A549 (cell line): ENCODE results near the gene NPTXR. TPM values are rescaled to one million over a fixed set of nuclear protein-coding genes. Genes with fewer than 3 reads are reported as not detected.
A peak's percentile ranks its signal among the peaks of the same experiment; 100 is the strongest.

ENCODE experiments used
- ATAC-seq, 2 experiments: fragments of 200-7000 bp in 1 of 2; fragments of >200 bp in 1 of 2; cut with Nextera tagmentation in 1 of 2; cut with Tn5 transposase in 1 of 2; 3 replicates each; pipeline versions ENCODE4 v1.8.0 to v1.9.1; 2018 to 2020; ENCODE audit warnings: mild to moderate bottlenecking in 1 of 2, moderate library complexity in 1 of 2
- CTCF ChIA-PET: fragments of 300-600 bp; sonication (Branson Sonifier 250); formaldehyde crosslinking; extraction: SDS; loops from one replicate; lab custom pipeline; 2021; ENCODE audit warnings: antibody characterized with exemption, inconsistent platforms; lab: Yijun Ruan, JAX
- POLR2A ChIA-PET: fragments of 350-600 bp; formaldehyde crosslinking; extraction: SDS; loops from one replicate; lab custom pipeline; 2021; ENCODE audit warnings: antibody characterized with exemption, inconsistent platforms; lab: Yijun Ruan, JAX
- DNase-seq, 2 experiments: peaks; one replicate each; pipeline versions ENCODE4 v3.0.0 to v3.0.0-alpha.2; 2011 to 2016; ENCODE audit warnings: low read depth in 1 of 2, low spot score in 1 of 2
- FAIRE-seq: peaks from 2 replicates; lab custom pipeline; 2011; peaks lifted over from hg19 to GRCh38; lab: Jason Lieb, UNC
- H3K27ac ChIP-seq, 2 experiments: fragments of >200 bp; sonication (Bioruptor Twin); formaldehyde crosslinking; 3 replicates each; pipeline ENCODE4 v1.5.1; 2016 to 2017
- H3K4me1 ChIP-seq: fragments of >200 bp; sonication (Bioruptor Twin); formaldehyde crosslinking; 3 replicates; pipeline ENCODE4 v1.6.1; 2016
- H3K4me2 ChIP-seq: fragments of >200 bp; sonication (Bioruptor Twin); formaldehyde crosslinking; 3 replicates; pipeline ENCODE4 v1.6.1; 2016
- H3K4me3 ChIP-seq: fragments of >200 bp; sonication (Bioruptor Twin); formaldehyde crosslinking; 3 replicates; pipeline ENCODE4 v1.5.1; 2016
- H3K9me3 ChIP-seq: fragments of >200 bp; sonication (Bioruptor Twin); formaldehyde crosslinking; 3 replicates; pipeline ENCODE4 v1.6.1; 2016
- CBX2 ChIP-seq: fragments of 200-600 bp; sonication (generic); IDR thresholded peaks from 2 replicates; pipeline ENCODE4 v1.6.1; 2016; ENCODE audit warnings: low read depth, mild to moderate bottlenecking, borderline replicate concordance
- EHMT2 ChIP-seq: fragments of 200-600 bp; sonication (generic); IDR thresholded peaks from 2 replicates; pipeline ENCODE4 v1.6.1; 2016; ENCODE audit warnings: antibody characterized with exemption, low read depth, mild to moderate bottlenecking, moderate library complexity
- FOSB ChIP-seq: fragments of 250-450 bp; sonication (Bioruptor Pico); IDR thresholded peaks from 2 replicates; pipeline ENCODE4 v1.5.0; 2020; ENCODE audit warnings: mild to moderate bottlenecking, moderate library complexity
- FOXS1 ChIP-seq: fragments of 250-450 bp; sonication (Bioruptor Pico); IDR thresholded peaks from 2 replicates; pipeline ENCODE4 v1.5.0; 2020; ENCODE audit warnings: mild to moderate bottlenecking, moderate library complexity
- GATA3 ChIP-seq: IDR thresholded peaks from 2 replicates; pipeline ENCODE4 v1.6.1; 2012; ENCODE audit warnings: borderline replicate concordance
- HOXB13 ChIP-seq: fragments of 250-450 bp; sonication (Bioruptor Pico); IDR thresholded peaks from 2 replicates; pipeline ENCODE4 v1.5.0; 2020; ENCODE audit warnings: low read depth, mild to moderate bottlenecking, moderate library complexity
- HOXB5 ChIP-seq: fragments of 250-450 bp; sonication (Bioruptor Pico); IDR thresholded peaks from 2 replicates; pipeline ENCODE4 v1.5.0; 2020; ENCODE audit warnings: mild to moderate bottlenecking, moderate library complexity
- JUN ChIP-seq, 2 experiments: fragments of >200 bp; sonication (Bioruptor Twin); formaldehyde crosslinking; IDR thresholded peaks; 2 replicates in 1 of 2; 3 replicates in 1 of 2; pipeline ENCODE4 v1.6.1; 2016 to 2017
- JUNB ChIP-seq: fragments of >200 bp; sonication (Bioruptor Twin); formaldehyde crosslinking; IDR thresholded peaks from 2 replicates; pipeline ENCODE4 v1.6.1; 2016
- KDM5A ChIP-seq: fragments of 200-600 bp; sonication (generic); IDR thresholded peaks from 2 replicates; pipeline ENCODE4 v1.6.1; 2016; ENCODE audit warnings: antibody characterized with exemption, mild to moderate bottlenecking
- MAX ChIP-seq: IDR thresholded peaks from 2 replicates; pipeline ENCODE4 v1.6.1; 2012
- MYC ChIP-seq: IDR thresholded peaks from 2 replicates; pipeline ENCODE4 v1.6.1; 2012; ENCODE audit warnings: mild to moderate bottlenecking, inconsistent platforms, low read length, improper control_type of control experiment, borderline replicate concordance
- NFE2L2 ChIP-seq: fragments of 150-350 bp; conservative IDR thresholded peaks from 2 replicates; pipeline ENCODE4 v1.6.1; 2014; ENCODE audit warnings: low read length
- NR3C1 ChIP-seq: fragments of >200 bp; sonication (Bioruptor Twin); formaldehyde crosslinking; IDR thresholded peaks from 3 replicates; pipeline ENCODE4 v1.6.1; 2017
- PHF8 ChIP-seq: fragments of 200-600 bp; sonication (generic); IDR thresholded peaks from 2 replicates; pipeline ENCODE4 v1.6.1; 2016; ENCODE audit warnings: low read depth, mild to moderate bottlenecking, antibody characterized with exemption, moderate library complexity, borderline replicate concordance
- POLR2A ChIP-seq: IDR thresholded peaks from 2 replicates; pipeline ENCODE4 v1.6.1; 2012; ENCODE audit warnings: mild to moderate bottlenecking, low read length
- RCOR1 ChIP-seq: fragments of 150-350 bp; IDR thresholded peaks from 2 replicates; pipeline ENCODE4 v1.6.1; 2014; ENCODE audit warnings: antibody characterized with exemption, low read length, low read depth
- REST ChIP-seq: fragments of 200-600 bp; sonication (generic); IDR thresholded peaks from 2 replicates; pipeline ENCODE4 v1.6.1; 2016; ENCODE audit warnings: antibody characterized with exemption, mild to moderate bottlenecking, moderate library complexity
- RFX5 ChIP-seq: fragments of 450-650 bp; IDR thresholded peaks from 2 replicates; pipeline ENCODE4 v1.7.1; 2014; ENCODE audit warnings: antibody characterized with exemption, mild to moderate bottlenecking, moderate library complexity
- SMC3 ChIP-seq: fragments of >200 bp; sonication (Bioruptor Twin); formaldehyde crosslinking; IDR thresholded peaks from 3 replicates; pipeline ENCODE4 v1.6.1; 2018; ENCODE audit warnings: inconsistent platforms
- TFCP2L1 ChIP-seq: fragments of 250-450 bp; sonication (Bioruptor Pico); IDR thresholded peaks from 2 replicates; pipeline ENCODE4 v1.5.0; 2021; ENCODE audit warnings: mild to moderate bottlenecking
- TP53 ChIP-seq: fragments of 250-450 bp; sonication (Bioruptor Pico); IDR thresholded peaks from 2 replicates; pipeline ENCODE4 v1.5.0; 2021; ENCODE audit warnings: mild to moderate bottlenecking, moderate library complexity
- ZNF302 ChIP-seq: fragments of 250-450 bp; sonication (Bioruptor Pico); IDR thresholded peaks from 2 replicates; pipeline ENCODE4 v1.9.0; 2021; ENCODE audit warnings: inconsistent platforms, mild to moderate bottlenecking, moderate library complexity
- ZSCAN20 ChIP-seq: fragments of 250-450 bp; sonication (Bioruptor Pico); IDR thresholded peaks from 2 replicates; pipeline ENCODE4 v1.8.0; 2022; ENCODE audit warnings: mild to moderate bottlenecking, moderate library complexity
- WGBS: methylation state at CpG from one replicate; pipeline ENCODE4 v1.1.6; 2017; ENCODE audit errors: missing lambda C conversion rate; 5-methylcytosine and 5-hydroxymethylcytosine counted together
- polyA plus RNA-seq, 4 experiments: library from polyadenylated mRNA; depleted of rRNA in 3 of 4; stranded (reverse); fragments of >200 nt; fragmentation: RNase III in 1 of 4; extraction: RNeasy Plus Mini Kit Qiagen cat#74134 plus additional on column Dnase treatment in 1 of 4; gene quantifications; 2 replicates in 3 of 4; 3 replicates in 1 of 4; pipeline ENCODE4 v1.2.3, GENCODE V29; 2011 to 2017
- TF ChIP-seq, protein P1 (sequence below): fragments of >200 bp; sonication (Bioruptor Twin); formaldehyde crosslinking; IDR thresholded peaks from 3 replicates; pipeline ENCODE4 v1.5.1; 2016

The NPTXR gene
- polyA plus RNA-seq, 2 of the 4 experiments (the other 2 are of a cell fraction), result 3.3 to 15.3 TPM

GRCh38 chr22:38793317-38793716, 50.5 kb downstream of the NPTXR start (continued):
- TF ChIP-seq NR3C1 (no peak), GATA3 (no peak), FOXS1 (CRISPR knock-in tag) (no peak), EHMT2 (no peak), RFX5 (no peak), SMC3 (no peak), PHF8 (no peak), HOXB13 (no peak), POLR2A (no peak)
- TF ChIP-seq, protein P1, sequence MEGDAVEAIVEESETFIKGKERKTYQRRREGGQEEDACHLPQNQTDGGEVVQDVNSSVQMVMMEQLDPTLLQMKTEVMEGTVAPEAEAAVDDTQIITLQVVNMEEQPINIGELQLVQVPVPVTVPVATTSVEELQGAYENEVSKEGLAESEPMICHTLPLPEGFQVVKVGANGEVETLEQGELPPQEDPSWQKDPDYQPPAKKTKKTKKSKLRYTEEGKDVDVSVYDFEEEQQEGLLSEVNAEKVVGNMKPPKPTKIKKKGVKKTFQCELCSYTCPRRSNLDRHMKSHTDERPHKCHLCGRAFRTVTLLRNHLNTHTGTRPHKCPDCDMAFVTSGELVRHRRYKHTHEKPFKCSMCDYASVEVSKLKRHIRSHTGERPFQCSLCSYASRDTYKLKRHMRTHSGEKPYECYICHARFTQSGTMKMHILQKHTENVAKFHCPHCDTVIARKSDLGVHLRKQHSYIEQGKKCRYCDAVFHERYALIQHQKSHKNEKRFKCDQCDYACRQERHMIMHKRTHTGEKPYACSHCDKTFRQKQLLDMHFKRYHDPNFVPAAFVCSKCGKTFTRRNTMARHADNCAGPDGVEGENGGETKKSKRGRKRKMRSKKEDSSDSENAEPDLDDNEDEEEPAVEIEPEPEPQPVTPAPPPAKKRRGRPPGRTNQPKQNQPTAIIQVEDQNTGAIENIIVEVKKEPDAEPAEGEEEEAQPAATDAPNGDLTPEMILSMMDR, result no peak

DNA sequence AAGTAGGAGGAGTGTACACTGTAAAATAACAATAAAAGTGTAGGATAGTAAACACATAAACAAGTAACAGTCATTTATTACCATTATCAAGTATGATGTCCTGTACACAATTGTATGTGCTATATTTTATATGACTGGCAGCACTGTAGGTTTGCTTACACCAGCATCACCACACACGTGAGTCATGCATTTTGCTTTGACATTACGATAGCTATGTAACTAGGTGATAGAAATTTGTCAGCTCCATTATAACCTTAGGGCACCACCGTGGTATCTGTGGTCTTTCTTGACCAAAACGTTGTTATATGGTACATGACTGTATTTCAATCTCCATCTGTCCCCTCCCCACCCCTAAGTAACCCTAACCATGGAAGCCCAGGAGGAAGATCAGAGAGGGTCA, 51.0 kb downstream of the NPTXR start:
- Histone ChIP-seq H3K27ac (no peak overlapping the region; a peak in 1 of 6 replicates), H3K4me3 (peak overlapping the region; percentile 68; the same call in 1 of the 3 replicates), H3K4me1 (peaks cover 42% of the 10 kb centered on the region), H3K9me3 (no peaks in the 10 kb centered on the region), H3K4me2 (peak overlapping the region; percentile 92)
- ATAC-seq (no peak), FAIRE-seq (no peak), DNase-seq (no peak)
- TF ChIP-seq ZSCAN20 (CRISPR knock-in tag) (no peak), HOXB5 (CRISPR knock-in tag) (no peak), KDM5A (no peak), PHF8 (no peak), FOSB (CRISPR knock-in tag) (no peak), JUN (IDR thresholded peaks at IDR 0.05) (no peak), REST (no peak), NFE2L2 (no peak)
- POLR2A ChIA-PET, result no interaction called here
- WGBS, result 66% methylated on average over 4 of the region's 4 CpGs
- CTCF ChIA-PET, result interaction anchor here (1.2 kb wide), 1 partner anchor 24 kb away, joined by 4 read pairs; no protein-coding TSS in a partner anchor

DNA sequence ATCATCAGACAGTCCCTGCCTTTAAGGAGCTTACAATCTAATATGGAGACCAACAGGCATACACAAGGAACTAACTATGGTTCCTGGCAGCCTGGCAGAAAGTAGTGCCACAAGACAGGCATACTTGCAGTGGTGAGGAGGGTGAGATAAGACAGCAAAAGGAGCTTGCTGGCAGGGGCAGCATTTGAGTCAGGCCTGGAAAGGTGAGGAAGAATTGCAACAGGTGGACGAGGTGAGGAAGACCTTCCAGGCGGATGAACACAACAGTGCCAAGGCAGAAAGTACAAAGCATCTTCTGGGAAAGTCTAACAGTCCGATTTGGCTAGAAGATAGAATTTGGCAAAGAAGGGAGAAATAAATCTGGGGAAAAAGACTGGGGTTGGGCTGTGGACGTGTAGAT, 54.2 kb downstream of the NPTXR start:
- ATAC-seq, result no peak
- Histone ChIP-seq H3K9me3 (no peaks in the 10 kb centered on the region), H3K27ac (no peak overlapping the region), H3K4me1 (peaks cover 22% of the 10 kb centered on the region), H3K4me3 (no peak overlapping the region), H3K4me2 (no peak overlapping the region)
- FAIRE-seq, result no peak
- no peak for TF ChIP-seq CBX2
- ChIA-PET CTCF (interaction anchor here (0.8 to 2.8 kb wide), 4 partner anchors 14 to 54 kb away, joined by 3 to 7 read pairs (median 4); no protein-coding TSS in a partner anchor), POLR2A (no interaction called here)
- DNase-seq, result no peak
- WGBS, result 72% methylated on average over 4 of the region's 4 CpGs

DNA sequence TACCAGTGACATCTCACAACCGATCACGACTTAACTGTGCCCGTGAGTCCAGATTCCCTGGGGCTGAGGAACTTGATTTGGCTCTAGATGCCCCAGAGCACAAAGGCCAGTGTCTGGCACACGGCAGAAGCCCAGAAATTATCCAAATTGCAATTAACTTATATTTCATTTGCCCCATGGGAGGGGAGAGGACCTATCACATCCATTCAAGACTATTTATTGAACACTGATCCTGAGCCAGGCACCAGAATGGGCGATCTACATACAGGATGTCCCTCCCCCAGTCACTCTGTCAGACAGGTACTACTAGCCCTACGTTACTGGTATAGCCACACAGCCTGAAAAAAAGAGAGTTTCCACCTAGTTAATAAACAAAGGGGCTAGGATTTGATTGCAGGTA, 55.0 kb downstream of the NPTXR start:
- 82% methylated on average over 6 of the region's 6 CpGs for WGBS
- no peak overlapping the region for H3K4me3 ChIP-seq
- no peak for DNase-seq
- H3K9me3 ChIP-seq, result no peaks in the 10 kb centered on the region
- TF ChIP-seq TP53 (CRISPR knock-in tag) (no peak), PHF8 (no peak), JUNB (no peak), MAX (no peak), ZNF302 (CRISPR knock-in tag) (no peak), HOXB5 (CRISPR knock-in tag) (no peak), MYC (no peak), RCOR1 (no peak), TFCP2L1 (CRISPR knock-in tag) (no peak)
- TF ChIP-seq, protein P1, result no peak
- TF ChIP-seq, all 56 proteins: peak for 0
- ATAC-seq, result no peak
- peak overlapping the region; percentile 55 to 68; a peak in 5 of 6 replicates for H3K27ac ChIP-seq
- H3K4me2 ChIP-seq, result peak overlapping the region; percentile 14; the same call in 1 of the 3 replicates
- POLR2A ChIA-PET, result no interaction called here
- no peak for FAIRE-seq
- peaks cover 19% of the 10 kb centered on the region for H3K4me1 ChIP-seq
- CTCF ChIA-PET, result interaction anchor here (1.5 to 2.8 kb wide), 3 partner anchors 13 to 54 kb away, joined by 3 to 7 read pairs (median 5); no protein-coding TSS in a partner anchor
